ACHN (cell line): ENCODE results near the gene ANAPC1.
"Not testable (repeated sequence)": the region's sequence is repeated elsewhere in the genome, so short reads cannot be mapped to it uniquely, and the experiment has no call there.

Experiments used
- DNase-seq: peaks from one replicate; pipeline ENCODE4 v3.0.0-alpha.2; 2015
- in situ Hi-C: cut with HindIII; loops from 2 replicates; pipeline ENCODE4 v1.10.0; 2017; ENCODE audit warnings: low sequenced_read_pairs, low pct_ligation_motif_present, low pct_unique_long_range_greater_than_20kb

Gene ANAPC1

DNA sequence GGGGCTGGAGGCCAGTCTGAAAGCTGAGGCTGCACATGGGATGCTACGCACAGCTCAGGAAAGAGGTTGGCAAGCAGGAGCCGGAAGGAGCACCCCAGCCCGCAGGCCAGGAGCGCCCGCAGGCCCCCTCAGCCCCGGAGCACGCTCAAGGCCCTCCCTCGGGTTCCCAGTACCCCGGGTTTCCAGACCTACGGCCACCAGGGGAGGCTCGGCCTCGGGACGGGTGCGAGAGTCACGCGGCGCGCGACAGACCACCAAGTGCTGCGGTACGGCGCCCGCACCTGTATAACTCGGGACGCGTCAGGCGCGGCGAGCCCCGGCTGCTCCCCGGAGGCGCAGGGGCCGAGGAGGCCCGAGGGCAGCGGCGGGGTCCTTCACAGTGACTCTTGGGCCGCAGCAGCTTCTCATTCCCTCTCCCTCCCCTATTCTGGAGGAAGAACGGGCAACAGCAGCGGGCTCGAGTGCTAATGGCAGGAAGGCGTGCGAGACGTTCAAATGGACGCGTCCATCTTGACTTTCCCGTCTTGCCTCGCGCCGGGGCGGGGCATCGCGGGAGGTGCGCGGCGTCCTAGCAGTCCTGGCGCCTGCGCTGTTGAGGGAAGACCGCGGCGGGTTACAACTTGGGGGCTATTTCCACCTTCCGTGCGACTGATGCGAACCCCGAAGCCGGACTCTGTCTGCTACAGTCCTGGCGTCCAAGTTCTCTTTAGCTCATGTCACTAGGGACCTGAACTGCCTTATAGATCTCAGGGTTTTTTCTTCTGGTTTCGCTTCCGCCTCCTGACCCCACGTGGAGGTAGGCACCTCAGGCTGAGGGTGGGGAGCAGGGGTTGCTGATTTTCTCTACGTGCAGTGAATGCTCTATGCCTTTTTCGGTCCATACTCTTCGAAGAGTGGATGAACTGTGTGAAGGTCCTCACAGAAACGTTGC lies at the start of gene ANAPC1:
Gene ANAPC1, minus strand, starts transcription at position 533 of the 931 bp plus-strand sequence. CDS start 3,368 bp downstream, outside the sequence.
- in situ Hi-C loops = no loop called here
- DNase-seq = peak; percentile 91

GRCh38 chr2:111932841-111933291 lies 48.9 kb upstream of the ANAPC1 start:
- in situ Hi-C loops = no loop called here
- no peak for DNase-seq

GRCh38 chr2:111930875-111931274 lies 46.9 kb upstream of the ANAPC1 start:
- DNase-seq = peak; percentile 72
- in situ Hi-C loops = no loop called here

- no peak for DNase-seq
- in situ Hi-C loops = no loop called here
Observed at GRCh38 chr2:111930409-111930808, 46.4 kb upstream of the ANAPC1 start.

- no peak for DNase-seq
- in situ Hi-C loops = no loop called here
Observed at GRCh38 chr2:111927723-111928122, 43.7 kb upstream of the ANAPC1 start.

DNA sequence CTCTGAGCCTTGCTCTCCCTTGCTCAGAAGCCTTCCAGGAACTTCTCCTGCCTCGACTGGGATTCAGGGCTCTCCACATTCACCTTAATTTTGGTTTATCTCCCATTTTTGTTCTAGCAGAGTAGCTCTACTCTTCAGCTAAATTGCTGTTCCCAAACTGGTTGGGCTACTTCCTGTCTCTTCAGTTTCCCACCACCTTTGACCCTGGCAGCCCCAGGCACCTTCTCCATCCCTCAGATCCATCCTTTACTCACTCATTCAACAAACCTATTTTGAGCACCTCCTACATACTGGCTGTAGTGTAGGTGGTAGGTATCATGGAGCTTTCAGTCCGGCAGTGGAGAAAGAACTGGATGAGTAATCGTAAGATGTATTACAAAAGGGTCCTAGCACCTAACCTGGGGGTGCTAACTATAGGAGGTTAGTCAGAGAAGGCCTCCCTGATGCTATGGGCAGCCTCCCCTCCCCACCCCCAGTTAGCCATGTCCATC lies 40.7 kb upstream of the ANAPC1 start:
- in situ Hi-C loops = no loop called here

GRCh38 chr2:111923276-111923804 lies 39.3 kb upstream of the ANAPC1 start:
- DNase-seq = no peak
- in situ Hi-C loops = no loop called here

More for the DNA sequence above, 40.7 kb upstream of the ANAPC1 start:
- DNase-seq = no peak

GRCh38 chr2:111919794-111920608 lies 36.0 kb upstream of the ANAPC1 start:
- in situ Hi-C loops = no loop called here
- peak; percentile 59 for DNase-seq

- DNase-seq = peak; percentile 46
- in situ Hi-C loops = no loop called here
Observed at GRCh38 chr2:111919365-111919764, 35.4 kb upstream of the ANAPC1 start.

DNA sequence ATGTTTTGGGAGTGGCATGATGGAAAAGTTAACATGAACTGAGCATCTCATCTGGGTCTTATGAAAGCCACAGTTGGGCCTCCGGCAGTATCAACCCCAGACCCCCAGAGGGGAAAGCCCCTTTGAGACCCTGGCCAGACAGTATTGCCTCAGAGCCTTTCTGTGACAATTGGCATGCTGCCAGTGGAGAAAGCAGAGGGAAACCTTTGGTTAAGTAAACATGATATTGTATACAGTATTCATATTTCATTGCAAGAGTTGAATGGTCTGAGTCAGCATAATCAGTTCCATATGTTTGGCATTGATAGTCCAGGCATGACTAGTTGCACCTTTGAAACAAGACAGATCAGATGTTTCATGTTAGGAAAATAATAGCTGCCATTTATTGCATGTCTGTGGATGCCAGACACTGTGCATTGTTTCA lies 34.4 kb upstream of the ANAPC1 start:
- no peak for DNase-seq
- in situ Hi-C loops = no loop called here

DNA sequence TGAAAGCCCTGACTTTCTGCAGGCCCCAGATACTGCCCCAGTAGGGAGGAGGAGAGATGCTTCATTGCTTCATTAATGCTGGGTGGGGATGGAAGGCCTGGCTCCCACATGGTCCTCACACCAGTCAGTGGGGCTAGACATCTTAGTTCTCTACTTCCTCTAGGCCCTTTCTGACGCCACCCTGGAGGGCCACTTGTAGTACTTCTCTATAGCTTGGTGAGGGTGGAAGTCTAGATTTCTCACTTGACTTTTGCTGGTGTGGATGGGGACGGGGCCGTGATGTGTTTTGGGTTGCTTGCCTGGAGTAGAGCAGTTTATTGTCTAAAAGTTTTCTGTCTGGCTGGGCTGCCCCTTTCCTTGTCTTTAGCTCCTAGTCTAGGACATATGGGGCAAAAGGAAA lies 33.1 kb upstream of the ANAPC1 start:
- in situ Hi-C loops = no loop called here
- DNase-seq = no peak

- in situ Hi-C loops = no loop called here
- no peak for DNase-seq
Observed at GRCh38 chr2:111912547-111912946, 28.6 kb upstream of the ANAPC1 start.

GRCh38 chr2:111911295-111911977 lies 27.4 kb upstream of the ANAPC1 start:
- in situ Hi-C loops, DNase-seq: not testable (repeated sequence)

DNA sequence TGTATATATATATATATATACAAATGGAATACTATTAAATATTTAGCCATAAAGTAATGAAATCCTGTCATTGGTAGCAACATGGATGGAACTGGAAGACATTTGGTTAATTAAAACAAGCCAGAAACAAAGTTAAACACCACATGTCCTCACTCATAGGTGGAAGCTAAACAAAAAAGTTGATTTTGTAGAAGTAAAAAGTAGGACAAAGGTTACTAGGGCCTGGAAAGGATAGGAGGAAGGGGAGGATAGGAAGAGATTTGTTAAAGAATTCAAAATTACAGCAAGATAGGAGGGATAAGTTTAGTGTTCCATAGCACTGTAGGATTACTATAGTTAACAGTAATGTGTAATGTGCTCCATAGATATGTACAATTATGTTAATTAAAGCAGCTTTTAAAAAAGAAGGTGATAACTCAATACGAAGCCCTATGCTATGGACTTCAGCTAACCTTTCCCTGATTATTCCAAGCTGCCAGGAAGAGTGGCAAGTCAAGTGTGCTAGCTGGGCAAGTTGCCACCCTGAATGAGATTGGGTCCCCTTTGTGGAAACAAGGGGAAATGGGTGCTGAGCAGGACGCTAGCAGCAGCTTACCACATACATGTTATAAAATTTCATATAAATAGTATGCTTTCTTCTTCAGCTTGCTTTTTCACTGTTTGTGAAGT lies 26.8 kb upstream of the ANAPC1 start:
- in situ Hi-C loops = no loop called here
- no peak for DNase-seq

DNA sequence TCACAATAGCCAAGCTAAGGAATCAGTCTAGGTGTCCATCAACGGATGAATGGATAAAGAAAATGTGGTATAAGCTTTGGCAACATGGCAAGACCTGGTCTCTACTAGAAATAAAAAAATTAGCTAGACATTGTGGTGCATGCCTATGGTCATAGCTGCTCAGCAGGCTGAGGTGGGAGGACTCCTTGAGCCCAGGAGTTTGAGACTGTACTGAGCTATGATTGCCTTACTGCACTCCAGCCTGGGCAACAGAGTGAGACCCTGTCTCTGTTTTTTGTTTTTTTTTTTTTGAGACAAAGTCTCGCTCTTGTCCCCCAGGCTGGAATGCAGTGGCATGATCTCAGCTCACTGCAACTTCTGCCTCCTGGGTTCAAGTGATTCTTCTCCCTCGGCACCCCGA lies 26.0 kb upstream of the ANAPC1 start:
- in situ Hi-C loops, DNase-seq: not testable (repeated sequence)

GRCh38 chr2:111909079-111909478 lies 25.1 kb upstream of the ANAPC1 start:
- peak; percentile 57 for DNase-seq
- in situ Hi-C loops = no loop called here

- in situ Hi-C loops = no loop called here
- DNase-seq = no peak
Observed at GRCh38 chr2:111908578-111908977, 24.6 kb upstream of the ANAPC1 start.
